Measurements from ENCODE around the gene TRAPPC12.

GRCh38 chr2:3460156-3460555 is 80.7 kb downstream of the TRAPPC12 start:
- TF ChIP-seq POLR2AphosphoS5 (IDR thresholded peaks at IDR 0.05; ENCODE audit: low read depth, low read length) (no peak), POLR2A (IDR thresholded peaks at IDR 0.05; ENCODE audit: low read depth, low read length) (no peak)

Data from GM12892 (cell line).